SK-N-SH (cell line): ENCODE data around the gene PFAS. TPM values are rescaled to one million over a fixed set of nuclear protein-coding genes. Genes with fewer than 3 reads are reported as not detected.

ENCODE experiments used
- CTCF ChIA-PET: fragments of 300-600, 350-600 bp; formaldehyde crosslinking; extraction: SDS; loops from one replicate; lab custom pipeline; 2021; lab: Yijun Ruan, JAX
- POLR2A ChIA-PET: fragments of 350-600 bp; sonication (Branson Sonifier 250); formaldehyde crosslinking; extraction: SDS; loops from one replicate; lab custom pipeline; 2020; ENCODE audit warnings: antibody characterized with exemption, inconsistent platforms; lab: Yijun Ruan, JAX
- DNase-seq: peaks from one replicate; pipeline ENCODE4 v3.0.0; 2012
- H2AFZ ChIP-seq: fragments of 200-600 bp; sonication (generic); 2 replicates; pipeline ENCODE4 v1.8.1; 2016; ENCODE audit warnings: antibody characterized with exemption, mild to moderate bottlenecking, low read depth
- H3F3A ChIP-seq: fragments of 200-600 bp; sonication (generic); replicated peaks from 2 replicates; pipeline ENCODE3; 2016; ENCODE audit warnings: antibody characterized with exemption, mild to moderate bottlenecking; ENCODE audit not compliant: insufficient read depth
- H3K27ac ChIP-seq, 2 experiments: fragments of 200-500 bp in 1 of 2; fragments of 200-600 bp in 1 of 2; sonication (Bioruptor generic) in 1 of 2; sonication (generic), shearing (Covaris generic) in 1 of 2; 2 replicates each; pipeline versions ENCODE4 v1.5.1 to v1.6.1; 2014 to 2016; ENCODE audit warnings: low read depth in 2 of 2, inconsistent platforms in 1 of 2, low read length in 1 of 2, mild to moderate bottlenecking in 1 of 2, mixed read lengths in 1 of 2
- H3K27me3 ChIP-seq: fragments of 200-600 bp; sonication (generic), shearing (Covaris generic); 2 replicates; pipeline ENCODE4 v1.6.1; 2016; ENCODE audit warnings: mixed run types; ENCODE audit not compliant: insufficient read depth
- H3K36me3 ChIP-seq, 2 experiments: fragments of 200-500 bp in 1 of 2; fragments of 200-600 bp in 1 of 2; sonication (Bioruptor generic) in 1 of 2; sonication (generic) in 1 of 2; replicated peaks in 1 of 2; 2 replicates each; pipeline versions ENCODE3 to v1.5.1; 2014 to 2016; ENCODE audit warnings: low read length in 1 of 2, mild to moderate bottlenecking in 1 of 2; ENCODE audit not compliant: insufficient read depth in 2 of 2, control insufficient read depth in 1 of 2
- H3K4me1 ChIP-seq, 2 experiments: fragments of 200-500 bp in 1 of 2; fragments of 200-600 bp in 1 of 2; sonication (Bioruptor generic) in 1 of 2; sonication (generic), shearing (Covaris generic) in 1 of 2; 2 replicates each; pipeline versions ENCODE4 v1.5.1 to v1.6.1; 2014 to 2016; ENCODE audit warnings: low read depth in 1 of 2, low read length in 1 of 2, mixed run types in 1 of 2; ENCODE audit not compliant: insufficient read depth in 2 of 2, control insufficient read depth in 1 of 2
- H3K4me2 ChIP-seq: fragments of 200-600 bp; sonication (generic), shearing (Covaris generic); 2 replicates; pipeline ENCODE4 v1.6.1; 2017; ENCODE audit warnings: mixed run types
- H3K4me3 ChIP-seq, 2 experiments: fragments of 200-500 bp in 1 of 2; fragments of 200-600 bp in 1 of 2; sonication (Bioruptor generic) in 1 of 2; sonication (generic), shearing (Covaris generic) in 1 of 2; 2 replicates each; pipeline versions ENCODE4 v1.5.1 to v1.8.1; 2014 to 2016; ENCODE audit warnings: low read depth in 2 of 2, inconsistent platforms in 1 of 2, low read length in 1 of 2, mild to moderate bottlenecking in 1 of 2, mixed read lengths in 1 of 2, moderate library complexity in 1 of 2
- H3K79me2 ChIP-seq: fragments of 200-600 bp; sonication (generic); 2 replicates; pipeline ENCODE4 v1.8.1; 2017; ENCODE audit warnings: mild to moderate bottlenecking; ENCODE audit not compliant: insufficient read depth
- H3K9ac ChIP-seq: fragments of 200-600 bp; sonication (generic); 2 replicates; pipeline ENCODE4 v1.6.1; 2017; ENCODE audit warnings: mixed run types
- H3K9me2 ChIP-seq: fragments of 200-600 bp; sonication (generic); 2 replicates; pipeline ENCODE4 v1.6.1; 2017; ENCODE audit warnings: mixed run types
- H3K9me3 ChIP-seq: fragments of 200-600 bp; sonication (generic); 2 replicates; pipeline ENCODE4 v1.6.1; 2017; ENCODE audit warnings: mixed run types, mild to moderate bottlenecking, moderate library complexity
- H4K20me1 ChIP-seq: fragments of 200-600 bp; sonication (generic); 2 replicates; pipeline ENCODE4 v1.6.1; 2017; ENCODE audit warnings: mild to moderate bottlenecking, mixed run types; ENCODE audit not compliant: insufficient read depth
- EP300 ChIP-seq, 2 experiments: IDR thresholded peaks; 2 replicates each; pipeline versions ENCODE4 v1.4.0 to v1.6.1; 2012; ENCODE audit warnings: borderline replicate concordance in 1 of 2, low read depth in 1 of 2, low read length in 1 of 2
- EZH2phosphoT487 ChIP-seq: fragments of 200-600 bp; sonication (generic); IDR thresholded peaks from 2 replicates; pipeline ENCODE4 v1.6.1; 2017; ENCODE audit warnings: low read depth, mixed run types, mild to moderate bottlenecking, antibody characterized with exemption, moderate library complexity, borderline replicate concordance
- FOSL2 ChIP-seq: IDR thresholded peaks from 2 replicates; pipeline ENCODE4 v1.4.0; 2012; ENCODE audit warnings: low read depth, mild to moderate bottlenecking, moderate library complexity, borderline replicate concordance
- JUND ChIP-seq: IDR thresholded peaks from 2 replicates; pipeline ENCODE4 v1.4.0; 2012
- NFIC ChIP-seq: IDR thresholded peaks from 2 replicates; pipeline ENCODE4 v1.4.0; 2012; ENCODE audit warnings: borderline replicate concordance
- RFX5 ChIP-seq: IDR thresholded peaks from 2 replicates; pipeline ENCODE4 v1.6.1; 2012; ENCODE audit warnings: mild to moderate bottlenecking, improper control_type of control experiment, low read length
- RXRA ChIP-seq: IDR thresholded peaks from 2 replicates; pipeline ENCODE4 v1.4.0; 2012; ENCODE audit warnings: low read depth, mild to moderate bottlenecking, borderline replicate concordance
- TAF1 ChIP-seq: IDR thresholded peaks from 2 replicates; pipeline ENCODE4 v1.6.1; 2012; ENCODE audit warnings: low read depth, mild to moderate bottlenecking, low read length, moderate library complexity, borderline replicate concordance
- WGBS: methylation state at CpG from one replicate; pipeline ENCODE4 v1.1.6; 2017; ENCODE audit warnings: low lambda C conversion rate; 5-methylcytosine and 5-hydroxymethylcytosine counted together
- polyA plus RNA-seq, 3 experiments: library from polyadenylated mRNA; depleted of rRNA; stranded (reverse); fragments of >200 nt; gene quantifications; 2 replicates each; pipeline ENCODE4 v1.2.3, GENCODE V29; 2012
- TF ChIP-seq, protein P1 (sequence below): IDR thresholded peaks from 2 replicates; pipeline ENCODE4 v1.4.0; 2012; ENCODE audit warnings: low read depth, borderline replicate concordance
- TF ChIP-seq, protein P2 (sequence below): fragments of 150-350 bp; IDR thresholded peaks from 2 replicates; pipeline ENCODE4 v1.6.1; 2016; ENCODE audit warnings: mild to moderate bottlenecking, low read depth, low read length

Gene PFAS
- polyA plus RNA-seq, 1 of the 3 experiments (the other 2 are of a cell fraction) = 22.4 TPM

DNA sequence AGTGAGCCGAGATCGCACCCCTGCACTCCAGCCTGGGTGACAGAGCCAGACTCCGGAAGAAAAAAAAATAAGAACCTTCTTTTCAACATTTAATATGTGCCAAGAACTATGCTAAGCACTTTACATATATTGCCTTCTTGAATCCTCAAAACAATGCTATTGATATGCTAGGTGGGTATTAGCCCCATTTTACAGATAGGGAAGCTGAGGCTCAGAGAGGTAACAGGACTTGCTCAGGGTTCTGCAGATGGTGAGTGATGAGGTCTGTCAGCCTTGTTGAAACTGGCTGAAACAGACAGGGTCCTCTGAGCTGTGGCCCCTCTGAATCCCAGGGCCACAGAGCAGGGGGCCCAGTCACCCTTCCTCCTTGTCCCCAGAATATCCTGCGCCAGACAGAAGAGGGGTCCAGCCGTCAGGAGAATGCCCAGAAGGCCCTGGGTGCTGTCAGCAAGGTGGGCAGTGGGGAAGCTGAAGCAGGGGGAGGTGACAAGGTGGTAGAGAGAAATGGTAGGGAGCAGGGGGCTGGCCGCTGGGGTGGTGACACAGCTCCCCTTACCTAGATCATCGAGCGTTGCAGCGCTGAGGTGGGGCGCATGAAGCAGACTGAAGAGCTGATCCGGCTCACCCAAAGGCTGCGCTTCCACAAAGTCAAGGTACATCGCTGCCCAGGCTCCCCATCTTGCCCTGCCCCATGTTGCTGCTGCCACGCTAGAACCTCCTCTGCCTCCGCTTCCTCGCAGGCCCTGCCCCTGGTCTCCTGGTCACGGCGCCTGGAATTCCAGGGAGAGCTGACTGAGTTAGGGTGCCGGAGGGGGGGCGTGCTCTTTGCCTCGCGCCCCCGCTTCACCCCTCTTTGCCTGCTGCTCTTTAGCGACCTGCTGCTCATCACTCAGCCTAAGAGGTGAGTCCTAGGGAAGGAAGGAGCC lies 69.2 kb downstream of the PFAS start:
- peaks cover 0 to 4% of the 10 kb centered on the region in 2 experiments; a peak in 1 of 4 replicates for H3K4me1 ChIP-seq
- no peaks in the 10 kb centered on the region for H3K9me2 ChIP-seq
- no peaks in the 10 kb centered on the region for H3K79me2 ChIP-seq
- no peaks in the 10 kb centered on the region for H3F3A ChIP-seq
- TF ChIP-seq RFX5 = no peak
- TF ChIP-seq TAF1 = no peak
- TF ChIP-seq EP300 (IDR thresholded peaks at IDR 0.05; ENCODE audit: borderline replicate concordance in 1 of 2, low read depth in 1 of 2, low read length in 1 of 2) = no peak
- no peak for TF ChIP-seq RXRA
- TF ChIP-seq, protein P1, sequence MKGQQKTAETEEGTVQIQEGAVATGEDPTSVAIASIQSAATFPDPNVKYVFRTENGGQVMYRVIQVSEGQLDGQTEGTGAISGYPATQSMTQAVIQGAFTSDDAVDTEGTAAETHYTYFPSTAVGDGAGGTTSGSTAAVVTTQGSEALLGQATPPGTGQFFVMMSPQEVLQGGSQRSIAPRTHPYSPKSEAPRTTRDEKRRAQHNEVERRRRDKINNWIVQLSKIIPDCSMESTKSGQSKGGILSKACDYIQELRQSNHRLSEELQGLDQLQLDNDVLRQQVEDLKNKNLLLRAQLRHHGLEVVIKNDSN = no peak
- TF ChIP-seq EZH2phosphoT487 = no peak
- TF ChIP-seq, protein P2, sequence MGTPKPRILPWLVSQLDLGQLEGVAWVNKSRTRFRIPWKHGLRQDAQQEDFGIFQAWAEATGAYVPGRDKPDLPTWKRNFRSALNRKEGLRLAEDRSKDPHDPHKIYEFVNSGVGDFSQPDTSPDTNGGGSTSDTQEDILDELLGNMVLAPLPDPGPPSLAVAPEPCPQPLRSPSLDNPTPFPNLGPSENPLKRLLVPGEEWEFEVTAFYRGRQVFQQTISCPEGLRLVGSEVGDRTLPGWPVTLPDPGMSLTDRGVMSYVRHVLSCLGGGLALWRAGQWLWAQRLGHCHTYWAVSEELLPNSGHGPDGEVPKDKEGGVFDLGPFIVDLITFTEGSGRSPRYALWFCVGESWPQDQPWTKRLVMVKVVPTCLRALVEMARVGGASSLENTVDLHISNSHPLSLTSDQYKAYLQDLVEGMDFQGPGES = no peak
- TF ChIP-seq FOSL2 = no peak
- TF ChIP-seq NFIC = no peak
- TF ChIP-seq JUND = no peak
- no peaks in the 10 kb centered on the region for H3K9me3 ChIP-seq
- H3K4me3 ChIP-seq = no peak overlapping the region
- ChIA-PET POLR2A (no interaction called here), CTCF (interaction anchor here (0.8 to 1.4 kb wide), 4 partner anchors 17 to 225 kb away, joined by 3 to 6 read pairs (median 4); partner anchors contain the start of gene SLC25A35)
- no peaks in the 10 kb centered on the region for H4K20me1 ChIP-seq
- DNase-seq = no peak
- 75% methylated on average over 17 of the region's 24 CpGs for WGBS
- no peaks in the 10 kb centered on the region for H3K36me3 ChIP-seq
- H2AFZ ChIP-seq = no peak overlapping the region
- H3K9ac ChIP-seq = no peak overlapping the region
- H3K27ac ChIP-seq = no peak overlapping the region
- no peak overlapping the region for H3K4me2 ChIP-seq
- peaks cover 30% of the 10 kb centered on the region for H3K27me3 ChIP-seq

Other genes starting within 250 kb of the PFAS start
- gene GUCY2D, start 246.7 kb upstream of the PFAS start, polyA plus RNA-seq (2012; rRNA removed) = not detected in 2 replicates
- not detected in 2 replicates for gene ALOX15B, start 210.2 kb upstream of the PFAS start, polyA plus RNA-seq (2012; rRNA removed)
- 0.20 TPM in 1 of 2 replicates, not detected in the other for gene ALOX12B, start 161.6 kb upstream of the PFAS start, polyA plus RNA-seq (2012; rRNA removed)
- 0.13 and 0.46 TPM in 2 replicates for gene ALOXE3, start 130.8 kb upstream of the PFAS start, polyA plus RNA-seq (2012; rRNA removed)
- 0.71 and 1.2 TPM in 2 replicates for gene HES7, start 125.2 kb upstream of the PFAS start, polyA plus RNA-seq (2012; rRNA removed)
- gene PER1, start 96.9 kb upstream of the PFAS start, polyA plus RNA-seq (2012; rRNA removed) = 32.7 and 56.8 TPM in 2 replicates
- 42.0 and 43.4 TPM in 2 replicates for gene VAMP2, start 86.3 kb upstream of the PFAS start, polyA plus RNA-seq (2012; rRNA removed)
- gene TMEM107, start 72.9 kb upstream of the PFAS start, polyA plus RNA-seq (2012; rRNA removed) = 18.6 and 19.2 TPM in 2 replicates
- gene BORCS6, start 59.1 kb upstream of the PFAS start, polyA plus RNA-seq (2012; rRNA removed) = 3.7 and 4.3 TPM in 2 replicates
- gene AURKB, start 38.7 kb upstream of the PFAS start, polyA plus RNA-seq (2012; rRNA removed) = 28.8 and 43.9 TPM in 2 replicates
- gene CTC1, start 1.2 kb upstream of the PFAS start, polyA plus RNA-seq (2012; rRNA removed) = 11.0 and 12.6 TPM in 2 replicates
- 47.3 and 55.9 TPM in 2 replicates for gene RANGRF, start 39.4 kb downstream of the PFAS start, polyA plus RNA-seq (2012; rRNA removed)
- 4.1 and 5.6 TPM in 2 replicates for gene SLC25A35, start 46.1 kb downstream of the PFAS start, polyA plus RNA-seq (2012; rRNA removed)
- not detected in 2 replicates for gene ARHGEF15, start 61.0 kb downstream of the PFAS start, polyA plus RNA-seq (2012; rRNA removed)
- not detected in 2 replicates for gene ODF4, start 90.6 kb downstream of the PFAS start, polyA plus RNA-seq (2012; rRNA removed)
- gene RPL26, start 133.9 kb downstream of the PFAS start, polyA plus RNA-seq (2012; rRNA removed) = 4,770 and 5,684 TPM in 2 replicates
- gene RNF222, start 148.5 kb downstream of the PFAS start, polyA plus RNA-seq (2012; rRNA removed) = not detected in 2 replicates
- gene NDEL1, start 186.6 kb downstream of the PFAS start, polyA plus RNA-seq (2012; rRNA removed) = 49.5 and 58.6 TPM in 2 replicates